ENCODE data around the gene TUBB2A. TPM values are rescaled to one million over a fixed set of nuclear protein-coding genes. Genes with fewer than 3 reads are reported as not detected.
A peak's percentile ranks its signal among the peaks of the same experiment; 100 is the strongest.

TUBB2A gene
- total and polyA plus RNA-seq, 2 of the 13 experiments (the other 11 are each of a cell fraction or from before 2014, with no cell fraction given), result 35.3 to 106 TPM

DNA sequence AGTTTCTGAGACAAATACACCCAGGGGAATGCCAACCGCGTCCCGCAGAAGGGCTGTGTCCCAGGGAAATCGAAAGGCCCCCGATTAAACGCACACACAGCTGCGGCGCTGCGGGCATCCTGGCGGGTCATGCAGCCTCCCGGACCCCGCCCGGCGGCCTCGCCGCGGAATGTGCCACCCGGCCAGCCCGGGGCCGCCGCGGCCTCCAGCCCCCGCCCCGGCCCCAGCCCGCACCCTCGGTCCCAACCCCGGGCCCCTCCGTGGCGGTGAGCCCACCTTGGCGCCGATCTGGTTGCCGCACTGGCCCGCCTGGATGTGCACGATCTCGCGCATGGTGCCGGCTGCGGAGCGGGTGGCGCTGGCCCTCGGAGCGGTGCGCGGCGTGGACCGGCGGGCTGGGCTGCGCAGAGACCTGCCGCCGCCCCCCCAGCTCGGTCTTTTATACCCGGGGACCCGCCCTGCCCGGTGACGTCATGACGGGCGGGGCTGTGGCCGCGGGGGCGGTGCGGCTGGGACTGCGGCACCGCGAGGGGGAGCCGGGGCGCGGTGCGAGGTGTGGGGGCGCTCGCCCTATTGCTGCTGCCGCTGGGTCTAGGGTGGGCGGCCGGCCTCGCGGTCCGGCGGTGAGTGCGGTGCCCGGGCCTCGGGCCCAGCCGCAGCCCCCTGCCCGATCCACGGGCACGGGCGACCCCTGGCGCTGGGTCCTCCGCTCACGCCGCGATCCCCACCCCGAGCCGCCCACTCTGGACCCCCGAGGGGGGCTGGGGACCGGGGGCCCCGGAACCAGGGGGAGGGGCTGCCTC, at the start of gene TUBB2A (continued):
- TF ChIP-seq KLF12 (CRISPR knock-in tag; IDR thresholded peaks at IDR 0.05; ENCODE audit: borderline replicate concordance) (peak; percentile 100), ZBTB40 (IDR thresholded peaks at IDR 0.05) (no peak), ZBTB40 (CRISPR knock-in tag; IDR thresholded peaks at IDR 0.05) (peak; percentile 31; the same call in 1 of the 2 replicates), GMEB2 (CRISPR knock-in tag; IDR thresholded peaks at IDR 0.05; ENCODE audit: low read depth) (no peak), RARG (CRISPR knock-in tag; IDR thresholded peaks at IDR 0.05; ENCODE audit: low read depth) (peak; percentile 70; the same call in 1 of the 2 replicates), ZNF180 (CRISPR knock-in tag; IDR thresholded peaks at IDR 0.05; ENCODE audit: borderline replicate concordance, low read depth) (no peak), ZNF615 (CRISPR knock-in tag; IDR thresholded peaks at IDR 0.05; ENCODE audit: borderline replicate concordance) (no peak), ZNF598 (CRISPR knock-in tag; IDR thresholded peaks at IDR 0.05; ENCODE audit: borderline replicate concordance) (peak; percentile 35; the same call in 1 of the 2 replicates), ZNF775 (CRISPR knock-in tag; IDR thresholded peaks at IDR 0.05; ENCODE audit: borderline replicate concordance) (no peak), KLF16 (CRISPR knock-in tag; IDR thresholded peaks at IDR 0.05) (no peak; a peak in 1 of 4 replicates), ZNF12 (CRISPR knock-in tag; IDR thresholded peaks at IDR 0.05) (peak; percentile 46; the same call in 1 of the 2 replicates), YY1 (IDR thresholded peaks at IDR 0.05; ENCODE audit: insufficient read depth, insufficient replicate concordance, low read depth, low read length) (peak; percentile 70), KLF6 (CRISPR knock-in tag; IDR thresholded peaks at IDR 0.05) (peak; percentile 99)
- TF ChIP-seq, protein P1, sequence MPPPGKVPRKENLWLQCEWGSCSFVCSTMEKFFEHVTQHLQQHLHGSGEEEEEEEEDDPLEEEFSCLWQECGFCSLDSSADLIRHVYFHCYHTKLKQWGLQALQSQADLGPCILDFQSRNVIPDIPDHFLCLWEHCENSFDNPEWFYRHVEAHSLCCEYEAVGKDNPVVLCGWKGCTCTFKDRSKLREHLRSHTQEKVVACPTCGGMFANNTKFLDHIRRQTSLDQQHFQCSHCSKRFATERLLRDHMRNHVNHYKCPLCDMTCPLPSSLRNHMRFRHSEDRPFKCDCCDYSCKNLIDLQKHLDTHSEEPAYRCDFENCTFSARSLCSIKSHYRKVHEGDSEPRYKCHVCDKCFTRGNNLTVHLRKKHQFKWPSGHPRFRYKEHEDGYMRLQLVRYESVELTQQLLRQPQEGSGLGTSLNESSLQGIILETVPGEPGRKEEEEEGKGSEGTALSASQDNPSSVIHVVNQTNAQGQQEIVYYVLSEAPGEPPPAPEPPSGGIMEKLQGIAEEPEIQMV (CRISPR knock-in tag; IDR thresholded peaks at IDR 0.05; ENCODE audit: low read depth), result no peak
- TF ChIP-seq, protein P2, sequence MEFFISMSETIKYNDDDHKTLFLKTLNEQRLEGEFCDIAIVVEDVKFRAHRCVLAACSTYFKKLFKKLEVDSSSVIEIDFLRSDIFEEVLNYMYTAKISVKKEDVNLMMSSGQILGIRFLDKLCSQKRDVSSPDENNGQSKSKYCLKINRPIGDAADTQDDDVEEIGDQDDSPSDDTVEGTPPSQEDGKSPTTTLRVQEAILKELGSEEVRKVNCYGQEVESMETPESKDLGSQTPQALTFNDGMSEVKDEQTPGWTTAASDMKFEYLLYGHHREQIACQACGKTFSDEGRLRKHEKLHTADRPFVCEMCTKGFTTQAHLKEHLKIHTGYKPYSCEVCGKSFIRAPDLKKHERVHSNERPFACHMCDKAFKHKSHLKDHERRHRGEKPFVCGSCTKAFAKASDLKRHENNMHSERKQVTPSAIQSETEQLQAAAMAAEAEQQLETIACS (CRISPR knock-in tag; IDR thresholded peaks at IDR 0.05), result 0 out of 2 replicates have a peak, but pooled peaks have one; percentile 25

Measured in HepG2 (cell line).